Kidney epithelial cell (primary cell): ENCODE results near the gene IRF7. TPM values are rescaled to one million over a fixed set of nuclear protein-coding genes. Genes with fewer than 3 reads are reported as not detected.

Source experiments
- DNase-seq: peaks from one replicate; pipeline ENCODE4 v3.0.0-alpha.2; 2010; ENCODE audit warnings: low read depth
- H3K27me3 ChIP-seq: 2 replicates; pipeline ENCODE4 v1.6.0; 2011; ENCODE audit warnings: low read length; ENCODE audit not compliant: control insufficient read depth, insufficient read depth
- H3K36me3 ChIP-seq: 2 replicates; pipeline ENCODE4 v1.5.1; 2011; ENCODE audit warnings: low read length; ENCODE audit not compliant: control insufficient read depth, insufficient read depth
- H3K4me3 ChIP-seq: 2 replicates; pipeline ENCODE4 v1.5.1; 2011; ENCODE audit warnings: low read depth, mild to moderate bottlenecking, control low read depth, low read length
- CTCF ChIP-seq: IDR thresholded peaks from 2 replicates; pipeline ENCODE4 v1.5.1; 2011; ENCODE audit warnings: mild to moderate bottlenecking, moderate library complexity, low read length, control low read depth, inconsistent platforms; ENCODE audit not compliant: insufficient read depth, poor library complexity, severe bottlenecking
- total RNA-seq: library from RNA; depleted of rRNA; stranded (reverse); fragments of >200 nt; gene quantifications from 2 replicates; pipeline ENCODE4 v1.2.3, GENCODE V29; 2015

The IRF7 gene
- total RNA-seq, 1 donor from 2014 or later, result 60.2 TPM

- TF ChIP-seq CTCF, result no peak
- H3K27me3 ChIP-seq, result no peaks in the 10 kb centered on the region
- peaks cover 6% of the 10 kb centered on the region for H3K36me3 ChIP-seq
- DNase-seq, result no peak
- H3K4me3 ChIP-seq, result no peak overlapping the region
Measured at GRCh38 chr11:601573-602245, 14.0 kb downstream of the IRF7 start.

GRCh38 chr11:598005-598680 lies 17.6 kb downstream of the IRF7 start:
- Histone ChIP-seq H3K36me3 (peaks cover 3% of the 10 kb centered on the region), H3K4me3 (no peak overlapping the region), H3K27me3 (no peaks in the 10 kb centered on the region)
- no peak for DNase-seq
- TF ChIP-seq CTCF, result no peak

GRCh38 chr11:597166-597725 lies 18.5 kb downstream of the IRF7 start:
- Histone ChIP-seq H3K4me3 (no peak overlapping the region), H3K36me3 (peaks cover 3% of the 10 kb centered on the region), H3K27me3 (no peaks in the 10 kb centered on the region)
- peak; percentile 34 for TF ChIP-seq CTCF
- DNase-seq, result no peak

GRCh38 chr11:596374-596773 lies 19.4 kb downstream of the IRF7 start:
- H3K4me3 ChIP-seq, result no peak overlapping the region
- TF ChIP-seq CTCF, result no peak
- no peaks in the 10 kb centered on the region for H3K27me3 ChIP-seq
- H3K36me3 ChIP-seq, result peaks cover 3% of the 10 kb centered on the region
- DNase-seq, result no peak

GRCh38 chr11:595400-595799 lies 20.4 kb downstream of the IRF7 start:
- H3K36me3 ChIP-seq, result peaks cover 3% of the 10 kb centered on the region
- H3K27me3 ChIP-seq, result no peaks in the 10 kb centered on the region
- no peak for TF ChIP-seq CTCF
- no peak overlapping the region for H3K4me3 ChIP-seq
- DNase-seq, result no peak
